Endothelial cell of umbilical vein (primary cell): ENCODE results near the gene FOXE1. TPM values are rescaled to one million over a fixed set of nuclear protein-coding genes. Genes with fewer than 3 reads are reported as not detected.

Experiments
- BruUV-seq: library from RNA; stranded (reverse); fragments of 400-500 nt; replicated peaks from 2 replicates; lab custom pipeline; 2021; lab: Mats Ljungman, UMichigan
- CTCF ChIA-PET: fragments of 300-600, 350-600 bp; sonication (Branson Sonifier 250); formaldehyde crosslinking; loops from one replicate; lab custom pipeline; 2021; ENCODE audit warnings: antibody characterized with exemption, inconsistent platforms; lab: Charles Lee
- POLR2A ChIA-PET: fragments of 300-600, 350-600 bp; sonication (Branson Sonifier 250); formaldehyde crosslinking; loops from one replicate; lab custom pipeline; 2021; ENCODE audit warnings: antibody characterized with exemption, inconsistent platforms; lab: Charles Lee
- DNase-seq: peaks from one replicate; pipeline ENCODE4 v3.0.0-alpha.2; 2011; ENCODE audit warnings: low read depth, low spot score
- FAIRE-seq: peaks from 2 replicates; lab custom pipeline; 2011; peaks lifted over from hg19 to GRCh38; lab: Jason Lieb, UNC
- H2AFZ ChIP-seq: 2 replicates; pipeline ENCODE4 v1.6.0; 2012; ENCODE audit warnings: low read depth, low read length, control low read depth, inconsistent platforms
- H3K27ac ChIP-seq: 2 replicates; pipeline ENCODE4 v1.5.1; 2011; ENCODE audit warnings: low read depth, mild to moderate bottlenecking, control low read depth, low read length, moderate library complexity; ENCODE audit not compliant: insufficient read depth
- H3K27me3 ChIP-seq, 2 experiments: 2 replicates each; pipeline versions ENCODE4 v1.6.0 to v1.6.1; 2011; ENCODE audit warnings: low read length in 2 of 2, mixed read lengths in 1 of 2; ENCODE audit not compliant: control insufficient read depth in 2 of 2, insufficient read depth in 2 of 2
- H3K36me3 ChIP-seq, 2 experiments: 2 replicates in 1 of 2; 3 replicates in 1 of 2; pipeline ENCODE4 v1.5.1; 2011; ENCODE audit warnings: low read length in 2 of 2, mild to moderate bottlenecking in 1 of 2, moderate library complexity in 1 of 2; ENCODE audit not compliant: control insufficient read depth in 2 of 2, insufficient read depth in 2 of 2; ENCODE audit errors: extremely low read depth in 1 of 2
- H3K4me1 ChIP-seq: 3 replicates; pipeline ENCODE4 v1.5.1; 2011; ENCODE audit warnings: mild to moderate bottlenecking, low read length; ENCODE audit not compliant: control insufficient read depth, insufficient read depth; ENCODE audit errors: extremely low read depth
- H3K4me2 ChIP-seq: 2 replicates; pipeline ENCODE4 v1.6.1; 2011; ENCODE audit warnings: low read length, control low read depth, mixed read lengths; ENCODE audit not compliant: insufficient read depth
- H3K4me3 ChIP-seq, 3 experiments: fragments of 200-600 bp in 1 of 3; sonication (generic), shearing (Covaris generic) in 1 of 3; replicated peaks in 1 of 3; 2 replicates each; pipeline ENCODE4 v1.5.1; 2011 to 2016; ENCODE audit warnings: control low read depth in 3 of 3, low read length in 3 of 3, mild to moderate bottlenecking in 2 of 3, inconsistent platforms in 1 of 3, low read depth in 1 of 3, moderate library complexity in 1 of 3; ENCODE audit not compliant: insufficient read depth in 1 of 3
- H3K79me2 ChIP-seq: 2 replicates; pipeline ENCODE4 v1.6.0; 2012; ENCODE audit warnings: low read length, inconsistent platforms; ENCODE audit not compliant: control insufficient read depth, insufficient read depth
- H3K9ac ChIP-seq: replicated peaks from 2 replicates; pipeline ENCODE3; 2011; ENCODE audit warnings: low read length, control low read depth; ENCODE audit not compliant: insufficient read depth; ENCODE audit errors: extremely low read depth
- H3K9me1 ChIP-seq: replicated peaks from 3 replicates; pipeline ENCODE4 v1.6.0; 2011; ENCODE audit warnings: mild to moderate bottlenecking, low read length; ENCODE audit not compliant: control insufficient read depth, insufficient read depth; ENCODE audit errors: extremely low read depth
- H3K9me3 ChIP-seq: replicated peaks from 2 replicates; pipeline ENCODE4 v1.5.1; 2012; ENCODE audit warnings: low read length, inconsistent platforms; ENCODE audit not compliant: control insufficient read depth, insufficient read depth
- H4K20me1 ChIP-seq: replicated peaks from 2 replicates; pipeline ENCODE3; 2011; ENCODE audit warnings: mild to moderate bottlenecking, low read length; ENCODE audit not compliant: control insufficient read depth, insufficient read depth; ENCODE audit errors: extremely low read depth
- EZH2 ChIP-seq: IDR thresholded peaks from 2 replicates; pipeline ENCODE4 v1.6.1; 2012; ENCODE audit warnings: borderline replicate concordance, low read depth, mild to moderate bottlenecking, moderate library complexity, low read length, inconsistent platforms; ENCODE audit not compliant: severe bottlenecking
- FOS ChIP-seq: IDR thresholded peaks from 2 replicates; pipeline ENCODE4 v1.6.1; 2011; ENCODE audit warnings: mild to moderate bottlenecking, low read length, moderate library complexity, borderline replicate concordance; ENCODE audit not compliant: insufficient read depth
- GATA2 ChIP-seq: IDR thresholded peaks from 2 replicates; pipeline ENCODE4 v1.7.0; 2011; ENCODE audit warnings: low read depth, mild to moderate bottlenecking, moderate library complexity, mixed read lengths, low read length; ENCODE audit not compliant: insufficient read length, insufficient read depth
- JUN ChIP-seq: IDR thresholded peaks from 2 replicates; pipeline ENCODE4 v1.6.1; 2011; ENCODE audit warnings: borderline replicate concordance, low read depth; ENCODE audit not compliant: insufficient read length, insufficient read depth
- MYC ChIP-seq: IDR thresholded peaks from one replicate; pipeline ENCODE4 v1.6.1; 2011; ENCODE audit warnings: mild to moderate bottlenecking, low read depth, low read length
- POLR2A ChIP-seq: IDR thresholded peaks from 2 replicates; pipeline ENCODE4 v1.6.1; 2012; ENCODE audit warnings: low read depth, mild to moderate bottlenecking, control low read depth, low read length
- POLR2AphosphoS5 ChIP-seq: IDR thresholded peaks from 2 replicates; pipeline ENCODE4 v1.6.1; 2012; ENCODE audit warnings: low read depth, mild to moderate bottlenecking, control low read depth, low read length, moderate library complexity; ENCODE audit not compliant: insufficient read depth
- dilution Hi-C: fragments of 300-500 bp; cut with MboI; formaldehyde crosslinking; loops from one replicate; pipeline ENCODE4 v1.15.0; 2019; ENCODE audit warnings: low sequenced_read_pairs; ENCODE audit not compliant: extremely low pct_ligation_motif_present
- intact Hi-C: fragments of 100-400 bp; cut with micrococcal nuclease; formaldehyde crosslinking; loops from one replicate; pipeline ENCODE4 v1.10.0; 2022
- polyA plus RNA-seq, 4 experiments: library from polyadenylated mRNA; depleted of rRNA in 3 of 4; stranded (reverse) in 3 of 4; unstranded in 1 of 4; fragments of >200 nt; gene quantifications; 2 replicates each; pipeline versions ENCODE4 v1.2.1 to v1.2.3, GENCODE V29; 2011 to 2012; ENCODE audit warnings: missing spikeins in 1 of 4
- total RNA-seq: library from RNA; stranded (reverse); gene quantifications from 2 replicates; pipeline ENCODE4 v1.2.3, GENCODE V29; 2021
- TF ChIP-seq, protein P1 (sequence below), 2 donors: IDR thresholded peaks; 1 replicate in 1 of 2; 2 replicates in 1 of 2; pipeline ENCODE4 v1.5.1; 2011; ENCODE audit warnings: low read length in 2 of 2, mild to moderate bottlenecking in 2 of 2, moderate library complexity in 2 of 2, control low read depth in 1 of 2, inconsistent platforms in 1 of 2, low read depth in 1 of 2; ENCODE audit not compliant: insufficient read depth in 1 of 2; ENCODE audit errors: extremely low read depth in 1 of 2
- TF ChIP-seq, protein P2 (sequence below): IDR thresholded peaks from 2 replicates; pipeline ENCODE4 v1.6.1; 2011; ENCODE audit not compliant: insufficient read depth, insufficient read length

The FOXE1 gene
- total and polyA plus RNA-seq, 2 donors (not counting 3 experiments of a cell fraction or from before 2014, with no cell fraction given) = not detected

DNA sequence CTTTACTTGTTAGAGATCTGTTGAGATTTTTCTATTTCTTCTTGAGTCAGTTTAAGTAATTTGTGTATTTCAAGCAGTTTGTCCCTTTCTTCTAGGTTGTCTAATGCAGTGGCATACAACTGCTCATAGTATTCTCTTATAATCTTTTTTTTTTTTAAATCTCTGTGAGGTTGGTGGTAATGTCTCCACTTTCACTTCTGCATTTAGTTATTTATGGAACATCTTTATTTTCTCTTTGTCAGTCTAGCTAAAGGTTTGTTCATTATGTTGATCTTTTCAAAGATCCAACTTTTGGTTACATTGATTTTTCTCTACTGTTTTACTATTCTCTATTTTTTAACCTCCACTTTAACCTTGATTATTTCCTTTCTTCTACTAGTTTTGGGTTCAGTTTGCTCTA is 13.8 kb downstream of the FOXE1 start:
- Histone ChIP-seq H3K79me2 (no peaks in the 10 kb centered on the region), H3K27ac (no peak overlapping the region), H2AFZ (no peak overlapping the region), H3K4me1 (no peaks in the 10 kb centered on the region), H3K4me3 (no peak overlapping the region), H3K4me2 (no peak overlapping the region), H3K27me3 (peaks cover 15 to 34% of the 10 kb centered on the region in 2 experiments), H3K9me1 (no peaks in the 10 kb centered on the region), H3K9ac (no peak overlapping the region), H3K36me3 (no peaks in the 10 kb centered on the region), H4K20me1 (no peaks in the 10 kb centered on the region), H3K9me3 (no peaks in the 10 kb centered on the region)
- DNase-seq = no peak
- CTCF ChIA-PET = no interaction called here
- no peak for TF ChIP-seq EZH2
- TF ChIP-seq, protein P1, sequence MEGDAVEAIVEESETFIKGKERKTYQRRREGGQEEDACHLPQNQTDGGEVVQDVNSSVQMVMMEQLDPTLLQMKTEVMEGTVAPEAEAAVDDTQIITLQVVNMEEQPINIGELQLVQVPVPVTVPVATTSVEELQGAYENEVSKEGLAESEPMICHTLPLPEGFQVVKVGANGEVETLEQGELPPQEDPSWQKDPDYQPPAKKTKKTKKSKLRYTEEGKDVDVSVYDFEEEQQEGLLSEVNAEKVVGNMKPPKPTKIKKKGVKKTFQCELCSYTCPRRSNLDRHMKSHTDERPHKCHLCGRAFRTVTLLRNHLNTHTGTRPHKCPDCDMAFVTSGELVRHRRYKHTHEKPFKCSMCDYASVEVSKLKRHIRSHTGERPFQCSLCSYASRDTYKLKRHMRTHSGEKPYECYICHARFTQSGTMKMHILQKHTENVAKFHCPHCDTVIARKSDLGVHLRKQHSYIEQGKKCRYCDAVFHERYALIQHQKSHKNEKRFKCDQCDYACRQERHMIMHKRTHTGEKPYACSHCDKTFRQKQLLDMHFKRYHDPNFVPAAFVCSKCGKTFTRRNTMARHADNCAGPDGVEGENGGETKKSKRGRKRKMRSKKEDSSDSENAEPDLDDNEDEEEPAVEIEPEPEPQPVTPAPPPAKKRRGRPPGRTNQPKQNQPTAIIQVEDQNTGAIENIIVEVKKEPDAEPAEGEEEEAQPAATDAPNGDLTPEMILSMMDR (IDR thresholded peaks at IDR 0.05; ENCODE audit: extremely low read depth in 1 of 2, insufficient read depth in 1 of 2, low read depth in 1 of 2, low read length in 2 of 2) = no peak
- no peak for TF ChIP-seq POLR2AphosphoS5
- no peak for TF ChIP-seq JUN
- TF ChIP-seq GATA2 = no peak
- no peak for TF ChIP-seq FOS
- TF ChIP-seq MYC = no peak
- TF ChIP-seq, protein P2, sequence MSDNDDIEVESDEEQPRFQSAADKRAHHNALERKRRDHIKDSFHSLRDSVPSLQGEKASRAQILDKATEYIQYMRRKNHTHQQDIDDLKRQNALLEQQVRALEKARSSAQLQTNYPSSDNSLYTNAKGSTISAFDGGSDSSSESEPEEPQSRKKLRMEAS = no peak
- no peak for TF ChIP-seq POLR2A
- POLR2A ChIA-PET = no interaction called here
- BruUV-seq = no TSS peak
- intact Hi-C loops = no loop called here
- dilution Hi-C loops = no loop called here
- FAIRE-seq = no peak
